GM19193 (cell line): ENCODE results near the gene LRRTM2.

Experiments
- POLR2A ChIP-seq: IDR thresholded peaks from 4 replicates; pipeline ENCODE4 v1.6.1; 2011; ENCODE audit not compliant: insufficient read depth, insufficient read length; ENCODE audit errors: extremely low read depth

The LRRTM2 gene

DNA sequence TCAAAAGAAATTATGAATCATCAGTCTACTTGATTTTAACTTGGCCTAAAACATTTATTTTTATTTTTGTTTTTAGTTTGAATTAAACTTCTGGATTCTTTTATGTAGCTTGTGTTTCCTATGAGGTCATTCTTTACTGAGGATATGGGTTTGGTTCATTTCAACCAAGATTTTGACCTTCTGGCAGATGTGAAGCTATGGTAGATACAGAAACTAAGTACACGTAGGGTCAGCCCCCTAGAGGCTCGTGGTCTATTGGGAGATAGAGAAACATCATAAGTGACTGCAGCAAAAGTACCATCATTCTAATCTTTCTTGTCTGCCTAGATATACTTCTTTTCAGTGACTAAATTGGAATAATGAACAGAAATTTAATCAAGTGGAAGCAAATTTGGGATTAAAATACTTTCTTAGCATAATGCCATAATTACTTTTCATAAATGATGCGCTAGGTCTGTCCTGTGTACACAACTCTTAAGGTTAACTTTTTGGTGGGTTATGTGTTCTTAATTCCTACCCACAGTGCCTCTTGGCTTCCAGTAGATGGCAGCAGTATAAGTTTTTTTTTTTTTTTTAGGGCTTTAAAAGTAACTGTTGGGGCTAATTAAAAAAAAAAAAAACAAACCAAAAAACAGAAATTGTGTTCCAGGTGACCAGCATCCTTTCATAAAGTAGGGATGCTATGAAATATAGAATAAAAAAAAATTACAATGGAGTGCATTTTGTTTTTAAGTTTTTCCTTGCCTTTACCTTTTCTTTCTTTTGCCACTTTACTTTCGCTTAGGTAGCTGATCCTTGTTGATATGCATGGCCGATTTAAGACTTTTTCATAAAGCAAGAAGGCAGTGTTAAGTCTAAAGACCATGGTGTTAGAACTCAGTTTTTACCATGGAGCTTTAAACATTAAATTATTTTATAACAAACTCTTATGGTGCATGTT is 49.9 kb downstream of the LRRTM2 start:
- TF ChIP-seq POLR2A, result no peak

DNA sequence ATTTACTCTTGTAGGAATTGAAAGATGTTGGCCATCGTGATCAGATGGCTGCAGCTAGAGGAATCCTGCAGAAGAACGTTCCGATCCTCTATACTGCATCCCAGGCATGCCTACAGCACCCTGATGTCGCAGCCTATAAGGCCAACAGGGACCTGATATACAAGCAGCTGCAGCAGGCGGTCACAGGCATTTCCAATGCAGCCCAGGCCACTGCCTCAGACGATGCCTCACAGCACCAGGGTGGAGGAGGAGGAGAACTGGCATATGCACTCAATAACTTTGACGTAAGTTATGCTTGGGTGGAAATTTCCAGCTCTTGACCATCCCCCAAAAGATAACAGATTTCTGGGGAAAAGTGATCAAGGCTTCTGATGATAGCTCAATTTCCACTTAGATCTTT is 50.6 kb downstream of the LRRTM2 start:
- TF ChIP-seq POLR2A, result no peak

DNA sequence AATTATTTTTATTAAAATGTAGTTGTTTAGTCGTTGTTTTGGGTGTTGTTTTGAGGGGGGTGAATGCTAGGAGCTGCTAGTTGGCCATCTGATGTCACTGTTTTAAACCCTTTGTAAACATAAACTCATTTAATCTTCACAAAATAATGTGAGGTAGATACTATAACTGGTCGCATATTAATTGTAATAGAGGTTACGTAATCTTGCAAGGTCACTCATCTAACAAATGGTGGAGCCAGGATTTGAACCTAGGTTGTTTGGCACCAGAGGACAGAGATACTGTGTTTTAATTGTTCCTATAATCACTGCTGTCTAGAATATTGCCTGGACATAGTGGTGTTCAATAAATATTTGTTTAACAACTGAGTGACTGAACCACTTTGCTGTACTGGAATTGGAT is 54.4 kb downstream of the LRRTM2 start:
- no peak for TF ChIP-seq POLR2A

DNA sequence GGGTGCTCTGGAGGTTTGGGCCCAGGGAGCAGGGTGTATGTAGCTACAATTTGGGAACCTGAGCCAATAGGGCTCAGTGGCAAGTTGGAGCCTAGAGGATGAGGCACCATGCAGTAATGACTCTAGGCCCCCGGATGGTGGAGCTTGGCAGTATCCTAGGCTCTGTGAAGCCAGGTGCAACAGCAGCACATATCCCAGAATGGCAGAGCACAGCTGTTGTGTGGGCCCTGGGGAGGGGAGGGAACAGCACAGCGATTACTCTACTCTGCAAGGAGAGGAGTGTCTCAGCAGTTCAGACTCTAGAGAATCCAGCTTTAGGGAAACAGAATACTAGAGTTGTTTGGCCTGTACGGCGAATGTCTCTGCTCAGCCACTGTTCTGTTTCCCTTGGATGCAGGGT is 56.1 kb downstream of the LRRTM2 start:
- no peak for TF ChIP-seq POLR2A
